ENCODE results near the gene KCNIP4. TPM values are rescaled to one million over a fixed set of nuclear protein-coding genes. Genes with fewer than 3 reads are reported as not detected.

The KCNIP4 gene
- total and polyA plus RNA-seq, 2 of the 8 experiments (the other 6 are each of a cell fraction or from before 2014, with no cell fraction given) = 0.06 TPM; not detected in 1

DNA sequence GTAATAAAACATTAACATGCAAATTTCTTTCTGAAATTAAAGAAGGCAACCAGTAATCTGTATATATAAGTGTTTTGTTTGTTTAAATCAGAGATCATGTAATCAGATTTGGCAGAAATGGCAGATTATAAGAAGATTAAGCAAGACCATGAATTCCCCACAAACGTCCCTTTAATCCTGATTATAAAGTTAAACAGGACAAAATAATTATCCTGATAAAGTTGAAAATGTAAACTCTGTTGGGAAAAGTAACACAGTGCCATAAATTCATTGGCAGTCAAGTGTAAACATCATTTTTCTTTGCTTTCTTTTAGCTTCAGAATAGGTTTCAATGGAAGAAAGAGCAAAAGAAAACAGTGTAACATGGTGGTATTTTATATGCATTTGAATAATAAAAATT lies 256.3 kb downstream of the KCNIP4 start:
- H3K18ac ChIP-seq (ENCODE audit: extremely low read depth, low read length) = no peak overlapping the region
- H3K27me3 ChIP-seq (replicated peaks in 1 of 4; ENCODE audit: control insufficient read depth in 3 of 4, extremely low read depth in 1 of 4, insufficient read depth in 3 of 4, low read length in 3 of 4) = no peaks in the 10 kb centered on the region
- H2BK20ac ChIP-seq (ENCODE audit: low read length) = no peak overlapping the region
- 84% methylated on average over 1 of the region's 1 CpG; no CpG with 5 or more reads in 1 of the 2 experiments for WGBS, 2 experiments (ENCODE audit: extremely low coverage in 1 of 2, insufficient coverage in 1 of 2, insufficient read length in 1 of 2, insufficient replicate concordance in 2 of 2, low coverage in 1 of 2, low lambda C conversion rate in 2 of 2, missing lambda C conversion rate in 1 of 2)
- H2BK120ac ChIP-seq (replicated peaks; ENCODE audit: low read depth, low read length) = no peak overlapping the region
- no peak overlapping the region for H2AFZ ChIP-seq (ENCODE audit: low read length)
- no peaks in the 10 kb centered on the region for H3K79me1 ChIP-seq (ENCODE audit: low read depth, low read length)
- H3K14ac ChIP-seq (ENCODE audit: insufficient read length) = no peak overlapping the region
- H3K4me1 ChIP-seq (replicated peaks in 1 of 4; ENCODE audit: control insufficient read depth in 3 of 4, insufficient read depth in 4 of 4, low read length in 3 of 4) = no peaks in the 10 kb centered on the region
- no peak overlapping the region for H2AK5ac ChIP-seq (ENCODE audit: low read depth, low read length)
- no peaks in the 10 kb centered on the region for H3K79me2 ChIP-seq (ENCODE audit: control insufficient read depth in 1 of 2, insufficient read depth in 2 of 2, low read length in 2 of 2)
- no peak overlapping the region for H3K4me2 ChIP-seq (ENCODE audit: insufficient read depth in 1 of 2, low read depth in 2 of 2, low read length in 2 of 2)
- H3K9me3 ChIP-seq (ENCODE audit: insufficient read depth in 2 of 2, low read depth in 1 of 2, low read length in 1 of 2) = no peaks in the 10 kb centered on the region
- H3K56ac ChIP-seq (replicated peaks; ENCODE audit: insufficient read length, low read depth, low read length) = no peak overlapping the region
- H4K8ac ChIP-seq (ENCODE audit: extremely low read depth, insufficient read depth, low read length) = no peak overlapping the region
- H3K4ac ChIP-seq (replicated peaks; ENCODE audit: insufficient read length, low read depth, low read length) = no peak overlapping the region
- DNase-seq (ENCODE audit: low read depth in 1 of 2, low spot score in 2 of 2) = no peak
- no peak overlapping the region for H3K23ac ChIP-seq (ENCODE audit: insufficient read length)
- H3K36me3 ChIP-seq (ENCODE audit: control insufficient read depth in 2 of 4, insufficient read depth in 4 of 4, low read length in 3 of 4) = no peaks in the 10 kb centered on the region
- POLR2A ChIA-PET (ENCODE audit: partially characterized antibody) = no interaction called here
- no peaks in the 10 kb centered on the region for H4K20me1 ChIP-seq (replicated peaks in 1 of 2; ENCODE audit: control insufficient read depth in 1 of 2, insufficient read depth in 2 of 2, low read length in 2 of 2)
- no peak overlapping the region for H3K4me3 ChIP-seq (ENCODE audit: extremely low read depth in 1 of 4, insufficient read depth in 2 of 4, low read depth in 3 of 4, low read length in 4 of 4)
- H4K91ac ChIP-seq (replicated peaks; ENCODE audit: insufficient read length, low read length) = no peak overlapping the region
- FAIRE-seq = no peak
- H2BK12ac ChIP-seq (ENCODE audit: low read depth, low read length) = no peak overlapping the region
- no peak overlapping the region for H2BK5ac ChIP-seq (ENCODE audit: low read depth, low read length)
- no peak overlapping the region for H3K9ac ChIP-seq (replicated peaks in 1 of 4; ENCODE audit: extremely low read depth in 1 of 4, low read depth in 3 of 4, low read length in 3 of 4)
- H3K27ac ChIP-seq (ENCODE audit: low read depth, low read length) = no peak overlapping the region
- no peak overlapping the region for H2BK15ac ChIP-seq (ENCODE audit: low read length)
- no peak for TF ChIP-seq ZNF274 (IDR thresholded peaks at IDR 0.05; ENCODE audit: borderline replicate concordance, extremely low read depth, low read length)
- TF ChIP-seq, protein P1, sequence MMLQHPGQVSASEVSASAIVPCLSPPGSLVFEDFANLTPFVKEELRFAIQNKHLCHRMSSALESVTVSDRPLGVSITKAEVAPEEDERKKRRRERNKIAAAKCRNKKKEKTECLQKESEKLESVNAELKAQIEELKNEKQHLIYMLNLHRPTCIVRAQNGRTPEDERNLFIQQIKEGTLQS (IDR thresholded peaks at IDR 0.05; ENCODE audit: insufficient read depth, low read depth, low read length) = no peak
- no peak for TF ChIP-seq RAD21 (IDR thresholded peaks at IDR 0.05 in 1 of 2, conservative IDR thresholded peaks at IDR 0.05 in 1 of 2; ENCODE audit: low read depth in 2 of 2, low read length in 2 of 2)
- no peak for TF ChIP-seq SP1 (IDR thresholded peaks at IDR 0.05; ENCODE audit: low read depth, low read length)
- no peak for TF ChIP-seq CHD2 (IDR thresholded peaks at IDR 0.05; ENCODE audit: low read length)
- no peak for TF ChIP-seq RBBP5 (IDR thresholded peaks at IDR 0.05; ENCODE audit: borderline replicate concordance, low read depth, low read length)
- TF ChIP-seq SIX5 (IDR thresholded peaks at IDR 0.05; ENCODE audit: low read depth, low read length) = no peak
- TF ChIP-seq TAF7 (optimal IDR thresholded peaks at IDR 0.05; ENCODE audit: borderline replicate concordance, low read depth, low read length) = no peak
- TF ChIP-seq CTBP2 (IDR thresholded peaks at IDR 0.05; ENCODE audit: borderline replicate concordance, insufficient read depth, insufficient read length, low read length) = no peak
- TF ChIP-seq POLR2AphosphoS5 (IDR thresholded peaks at IDR 0.05; ENCODE audit: low read depth, low read length) = no peak
- TF ChIP-seq CBX8 (IDR thresholded peaks at IDR 0.05; ENCODE audit: borderline replicate concordance, low read depth, low read length) = no peak
- no peak for TF ChIP-seq ASH2L (IDR thresholded peaks at IDR 0.05; ENCODE audit: low read length)
- H3K23me2 ChIP-seq (ENCODE audit: low read depth, low read length) = no peaks in the 10 kb centered on the region
- H4K5ac ChIP-seq (ENCODE audit: insufficient read length, low read depth, low read length) = no peak overlapping the region
- CTCF ChIA-PET (ENCODE audit: partially characterized antibody) = interaction anchor here (0.6 to 0.9 kb wide), 3 partner anchors 80 to 560 kb away, joined by 3 read pairs; no protein-coding TSS in a partner anchor

Measured in H1 (cell line).